Calu3 (cell line): ENCODE results near the gene FOXO3. TPM values are rescaled to one million over a fixed set of nuclear protein-coding genes. Genes with fewer than 3 reads are reported as not detected.

Experiments
- BruUV-seq: library from RNA; stranded (reverse); fragments of 400-500 nt; replicated peaks from 2 replicates; lab custom pipeline; 2021; lab: Mats Ljungman, UMichigan
- CTCF ChIA-PET: fragments of 300-600 bp; sonication (Branson Sonifier 250); formaldehyde crosslinking; loops from one replicate; lab custom pipeline; 2022; ENCODE audit warnings: antibody characterized with exemption; lab: Charles Lee
- DNase-seq: peaks from one replicate; pipeline ENCODE4 v3.0.0; 2022
- H3K27ac Mint-ChIP-seq: one replicate; pipeline ENCODE4 v1.8.0; 2022; ENCODE audit warnings: mixed read lengths; ENCODE audit not compliant: unreplicated experiment
- H3K27me3 Mint-ChIP-seq: one replicate; pipeline ENCODE4 v1.8.0; 2022; ENCODE audit warnings: mixed read lengths; ENCODE audit not compliant: unreplicated experiment
- H3K36me3 Mint-ChIP-seq: one replicate; pipeline ENCODE4 v1.8.0; 2022; ENCODE audit warnings: mild to moderate bottlenecking, moderate library complexity, mixed read lengths; ENCODE audit not compliant: insufficient read depth, unreplicated experiment
- H3K4me1 Mint-ChIP-seq: one replicate; pipeline ENCODE4 v1.8.0; 2022; ENCODE audit warnings: mild to moderate bottlenecking, low read depth, mixed read lengths; ENCODE audit not compliant: unreplicated experiment
- H3K4me3 Mint-ChIP-seq: one replicate; pipeline ENCODE4 v1.8.0; 2022; ENCODE audit warnings: mild to moderate bottlenecking, low read depth, moderate library complexity, mixed read lengths; ENCODE audit not compliant: unreplicated experiment
- H3K9me3 Mint-ChIP-seq: one replicate; pipeline ENCODE4 v1.8.0; 2022; ENCODE audit warnings: low read depth, mixed read lengths; ENCODE audit not compliant: unreplicated experiment
- intact Hi-C: fragments of 100-400 bp; cut with micrococcal nuclease; formaldehyde crosslinking; loops from one replicate; pipeline ENCODE4 v1.10.0; 2022; ENCODE audit not compliant: unreplicated experiment
- total RNA-seq: library from RNA; stranded (reverse); gene quantifications from 2 replicates; pipeline ENCODE4 v1.2.3, GENCODE V29; 2022
- TF ChIP-seq, protein P1 (sequence below): fragments of 200-600 bp; IDR thresholded peaks from one replicate; pipeline ENCODE4 v1.8.0; 2022; ENCODE audit warnings: antibody characterized with exemption; ENCODE audit not compliant: unreplicated experiment

The FOXO3 gene
- total RNA-seq, 1 experiment from 2014 or later = 45.5 TPM

DNA sequence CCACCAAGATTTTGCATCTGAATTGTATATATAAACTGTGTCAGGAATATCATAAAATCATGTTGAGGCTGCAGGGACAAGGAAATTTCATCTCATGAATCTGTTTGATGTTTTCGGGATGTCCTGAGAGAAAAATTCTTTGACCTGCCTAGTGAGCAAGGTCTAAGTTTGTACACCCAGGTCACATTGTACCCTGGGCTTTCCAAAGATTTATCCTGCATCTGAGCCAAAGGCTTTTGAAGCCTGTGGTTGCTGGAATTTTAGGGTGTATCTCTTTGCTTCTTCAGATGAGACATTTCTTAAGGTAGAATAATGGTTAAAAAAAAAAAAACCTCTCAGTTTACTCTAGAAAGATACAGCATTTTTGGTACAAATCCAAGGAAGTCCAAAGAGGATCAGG lies 63.3 kb downstream of the FOXO3 start:
- Mint-ChIP-seq H3K4me1 (peaks cover 47% of the 10 kb centered on the region), H3K27ac (no peak overlapping the region), H3K36me3 (peaks cover 9% of the 10 kb centered on the region), H3K9me3 (no peaks in the 10 kb centered on the region), H3K27me3 (no peaks in the 10 kb centered on the region), H3K4me3 (no peak overlapping the region)
- no TSS peak for BruUV-seq
- CTCF ChIA-PET = no interaction called here
- intact Hi-C loops = no loop called here
- TF ChIP-seq, protein P1, sequence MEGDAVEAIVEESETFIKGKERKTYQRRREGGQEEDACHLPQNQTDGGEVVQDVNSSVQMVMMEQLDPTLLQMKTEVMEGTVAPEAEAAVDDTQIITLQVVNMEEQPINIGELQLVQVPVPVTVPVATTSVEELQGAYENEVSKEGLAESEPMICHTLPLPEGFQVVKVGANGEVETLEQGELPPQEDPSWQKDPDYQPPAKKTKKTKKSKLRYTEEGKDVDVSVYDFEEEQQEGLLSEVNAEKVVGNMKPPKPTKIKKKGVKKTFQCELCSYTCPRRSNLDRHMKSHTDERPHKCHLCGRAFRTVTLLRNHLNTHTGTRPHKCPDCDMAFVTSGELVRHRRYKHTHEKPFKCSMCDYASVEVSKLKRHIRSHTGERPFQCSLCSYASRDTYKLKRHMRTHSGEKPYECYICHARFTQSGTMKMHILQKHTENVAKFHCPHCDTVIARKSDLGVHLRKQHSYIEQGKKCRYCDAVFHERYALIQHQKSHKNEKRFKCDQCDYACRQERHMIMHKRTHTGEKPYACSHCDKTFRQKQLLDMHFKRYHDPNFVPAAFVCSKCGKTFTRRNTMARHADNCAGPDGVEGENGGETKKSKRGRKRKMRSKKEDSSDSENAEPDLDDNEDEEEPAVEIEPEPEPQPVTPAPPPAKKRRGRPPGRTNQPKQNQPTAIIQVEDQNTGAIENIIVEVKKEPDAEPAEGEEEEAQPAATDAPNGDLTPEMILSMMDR = no peak
- DNase-seq = no peak

DNA sequence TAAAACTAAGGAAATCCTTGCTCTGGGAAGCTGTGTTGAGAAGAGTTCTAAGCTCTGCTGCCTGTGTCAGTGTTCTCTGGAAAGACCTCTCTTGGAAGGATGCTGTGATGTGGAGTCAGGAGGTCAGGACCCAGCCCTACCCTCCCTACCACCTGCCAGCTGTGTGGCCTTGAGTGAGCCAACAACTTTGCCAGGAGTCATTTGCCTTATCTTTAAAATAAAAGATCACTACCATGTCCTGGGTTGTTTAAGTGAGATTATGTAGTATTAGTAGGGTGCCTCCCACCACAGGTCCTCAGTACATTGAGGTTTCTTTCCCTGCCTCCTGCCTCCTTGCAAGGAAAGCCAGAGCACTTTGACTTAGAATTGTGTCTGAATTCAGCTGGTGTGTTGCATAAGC lies 64.9 kb downstream of the FOXO3 start:
- H3K36me3 Mint-ChIP-seq = peaks cover 12% of the 10 kb centered on the region
- H3K9me3 Mint-ChIP-seq = no peaks in the 10 kb centered on the region
- H3K4me1 Mint-ChIP-seq = peaks cover 61% of the 10 kb centered on the region
- CTCF ChIA-PET = no interaction called here
- BruUV-seq = no TSS peak
- intact Hi-C loops = no loop called here
- H3K4me3 Mint-ChIP-seq = no peak overlapping the region
- H3K27me3 Mint-ChIP-seq = no peaks in the 10 kb centered on the region
- TF ChIP-seq, protein P1 = no peak
- no peak overlapping the region for H3K27ac Mint-ChIP-seq
- no peak for DNase-seq

DNA sequence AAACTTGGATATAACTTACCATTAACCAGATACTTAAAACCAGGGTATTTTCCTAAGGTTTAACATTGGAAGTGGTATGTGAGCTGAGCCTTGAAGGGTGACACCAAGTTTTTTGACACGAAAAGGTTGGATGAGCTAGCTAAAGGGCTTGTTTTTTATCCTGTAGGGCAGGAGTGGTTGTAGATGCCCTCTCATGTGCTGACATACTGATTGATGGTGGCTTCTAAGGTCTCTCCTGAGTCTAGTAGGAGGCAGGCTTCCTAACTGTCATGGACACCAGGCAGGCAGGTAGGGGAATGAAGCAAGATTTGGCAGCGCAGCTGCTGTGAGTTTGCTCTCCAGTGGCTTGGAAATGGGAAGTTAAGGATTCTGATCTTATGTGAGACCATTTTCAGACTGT lies 66.1 kb downstream of the FOXO3 start:
- H3K27ac Mint-ChIP-seq = no peak overlapping the region
- peaks cover 60% of the 10 kb centered on the region for H3K4me1 Mint-ChIP-seq
- no peaks in the 10 kb centered on the region for H3K27me3 Mint-ChIP-seq
- CTCF ChIA-PET = no interaction called here
- intact Hi-C loops = no loop called here
- DNase-seq = no peak
- H3K4me3 Mint-ChIP-seq = no peak overlapping the region
- no peaks in the 10 kb centered on the region for H3K9me3 Mint-ChIP-seq
- TF ChIP-seq, protein P1 = no peak
- H3K36me3 Mint-ChIP-seq = peaks cover 8% of the 10 kb centered on the region
- no TSS peak for BruUV-seq

DNA sequence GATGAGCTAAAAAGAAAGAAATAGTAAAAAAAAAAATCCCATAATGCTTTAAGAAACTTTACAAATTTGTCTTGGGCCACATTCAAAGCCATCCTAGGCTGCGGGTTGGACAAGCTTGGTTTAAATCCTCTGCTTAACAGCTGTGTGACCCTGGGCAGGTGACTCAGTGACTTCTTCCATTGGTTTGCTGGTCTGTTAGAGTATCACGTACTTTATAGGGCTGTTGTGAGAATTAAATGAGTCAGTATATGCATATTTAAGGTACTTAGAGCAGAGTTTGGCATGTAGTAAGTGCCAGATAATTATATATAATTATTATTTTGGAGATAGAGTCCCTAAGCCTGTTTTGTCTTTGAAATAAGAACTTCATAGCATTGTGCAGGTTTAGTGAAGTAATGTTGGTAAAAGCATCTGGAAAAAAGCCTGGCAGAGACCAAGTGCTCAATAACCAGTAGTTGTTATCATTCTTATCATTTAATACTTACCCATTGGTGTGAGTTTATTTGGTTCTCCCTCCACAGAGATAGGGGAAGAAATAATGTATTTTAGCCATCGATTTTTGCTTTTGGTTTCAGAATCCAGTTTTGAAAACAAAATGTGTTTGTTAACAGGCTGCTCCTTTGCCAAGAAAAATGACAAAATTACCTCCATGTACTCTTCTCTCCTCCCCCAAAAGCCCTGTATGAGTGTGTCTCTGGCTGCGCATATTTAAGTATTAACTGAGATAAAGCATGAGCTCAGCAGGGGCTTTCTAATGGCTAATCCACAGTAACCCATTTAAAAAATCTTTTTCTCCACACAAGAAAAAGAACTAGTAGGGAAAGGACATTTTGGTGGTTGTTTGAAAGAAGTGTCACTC lies 67.2 kb downstream of the FOXO3 start:
- Mint-ChIP-seq H3K36me3 (peaks cover 5% of the 10 kb centered on the region), H3K4me1 (peaks cover 55% of the 10 kb centered on the region), H3K27me3 (no peaks in the 10 kb centered on the region), H3K27ac (no peak overlapping the region), H3K4me3 (no peak overlapping the region), H3K9me3 (no peaks in the 10 kb centered on the region)
- CTCF ChIA-PET = no interaction called here
- no peak for DNase-seq
- TF ChIP-seq, protein P1 = no peak
- no TSS peak for BruUV-seq
- intact Hi-C loops = no loop called here
